PC-9 (cell line): ENCODE results near the gene TMEM151A. TPM values are rescaled to one million over a fixed set of nuclear protein-coding genes. Genes with fewer than 3 reads are reported as not detected.
"Not testable (repeated sequence)": the region's sequence is repeated elsewhere in the genome, so short reads cannot be mapped to it uniquely, and the experiment has no call there.

Experiments used
- BruUV-seq: library from RNA; stranded (reverse); fragments of 400-500 nt; replicated peaks from 2 replicates; lab custom pipeline; 2021; lab: Mats Ljungman, UMichigan
- CTCF ChIA-PET: fragments of 300-600 bp; sonication (Branson Sonifier 250); formaldehyde crosslinking; loops from one replicate; lab custom pipeline; 2022; ENCODE audit warnings: antibody characterized with exemption; lab: Charles Lee
- POLR2A ChIA-PET: fragments of 300-600 bp; sonication (Branson Sonifier 250); formaldehyde crosslinking; loops from one replicate; lab custom pipeline; 2022; ENCODE audit warnings: antibody characterized with exemption; ENCODE audit not compliant: unreplicated experiment; lab: Charles Lee
- DNase-seq, 2 experiments: peaks; one replicate each; pipeline versions ENCODE4 v3.0.0 to v3.0.0-alpha.2; 2015 to 2022; ENCODE audit warnings: mixed read lengths in 1 of 2
- H2AFZ ChIP-seq: fragments of 200-600 bp; sonication (generic); 2 replicates; pipeline ENCODE4 v1.8.1; 2017; ENCODE audit warnings: antibody characterized with exemption
- H3F3A ChIP-seq: fragments of 200-600 bp; sonication (generic); 2 replicates; pipeline ENCODE4 v1.8.1; 2017; ENCODE audit warnings: antibody characterized with exemption, mild to moderate bottlenecking, low read depth; ENCODE audit not compliant: insufficient read depth
- H3K27ac ChIP-seq: fragments of 200-600 bp; sonication (generic); 2 replicates; pipeline ENCODE4 v1.6.1; 2016; ENCODE audit warnings: mixed run types
- H3K27me3 ChIP-seq: fragments of 200-600 bp; sonication (generic); 2 replicates; pipeline ENCODE4 v1.6.1; 2016; ENCODE audit warnings: low read depth, mixed run types; ENCODE audit not compliant: insufficient read depth
- H3K36me3 ChIP-seq: fragments of 200-600 bp; sonication (generic); 2 replicates; pipeline ENCODE4 v1.6.1; 2016; ENCODE audit warnings: low read depth, mixed run types
- H3K4me1 ChIP-seq: fragments of 200-600 bp; sonication (generic); replicated peaks from 2 replicates; pipeline ENCODE4 v1.6.1; 2016; ENCODE audit warnings: mixed run types; ENCODE audit not compliant: insufficient read depth
- H3K4me2 ChIP-seq: fragments of 200-600 bp; sonication (generic); 2 replicates; pipeline ENCODE4 v1.6.1; 2017; ENCODE audit warnings: mixed run types
- H3K4me3 ChIP-seq: fragments of 200-600 bp; sonication (generic); 2 replicates; pipeline ENCODE4 v1.6.1; 2016; ENCODE audit warnings: mixed run types
- H3K79me2 ChIP-seq: fragments of 200-600 bp; sonication (generic); 2 replicates; pipeline ENCODE4 v1.6.1; 2017; ENCODE audit warnings: low read depth, mixed run types
- H3K9me2 ChIP-seq: fragments of 200-600 bp; sonication (generic); 2 replicates; pipeline ENCODE4 v1.8.1; 2017; ENCODE audit warnings: mild to moderate bottlenecking; ENCODE audit not compliant: insufficient read depth
- H3K9me3 ChIP-seq: fragments of 200-600 bp; sonication (generic); 2 replicates; pipeline ENCODE4 v1.8.1; 2016; ENCODE audit warnings: low read depth; ENCODE audit not compliant: insufficient read depth
- H4K20me1 ChIP-seq: fragments of 200-600 bp; sonication (generic); 2 replicates; pipeline ENCODE4 v1.8.1; 2017; ENCODE audit not compliant: insufficient read depth
- CTCF ChIP-seq: fragments of 200-600 bp; sonication (generic); conservative IDR thresholded peaks from 2 replicates; pipeline ENCODE4 v1.6.1; 2017; ENCODE audit warnings: mixed run types, antibody characterized with exemption, mild to moderate bottlenecking, moderate library complexity
- EZH2 ChIP-seq: fragments of 200-600 bp; sonication (generic); IDR thresholded peaks from 2 replicates; pipeline ENCODE4 v1.8.0; 2017; ENCODE audit warnings: antibody characterized with exemption, low read depth
- intact Hi-C: fragments of 100-400 bp; cut with micrococcal nuclease; formaldehyde crosslinking; loops from one replicate; pipeline ENCODE4 v1.10.0; 2022; ENCODE audit not compliant: unreplicated experiment
- total RNA-seq: library from RNA; stranded (reverse); gene quantifications from 2 replicates; pipeline ENCODE4 v1.2.3, GENCODE V29; 2021

Gene TMEM151A
- total RNA-seq, 1 experiment from 2014 or later, result 0.22 TPM

DNA sequence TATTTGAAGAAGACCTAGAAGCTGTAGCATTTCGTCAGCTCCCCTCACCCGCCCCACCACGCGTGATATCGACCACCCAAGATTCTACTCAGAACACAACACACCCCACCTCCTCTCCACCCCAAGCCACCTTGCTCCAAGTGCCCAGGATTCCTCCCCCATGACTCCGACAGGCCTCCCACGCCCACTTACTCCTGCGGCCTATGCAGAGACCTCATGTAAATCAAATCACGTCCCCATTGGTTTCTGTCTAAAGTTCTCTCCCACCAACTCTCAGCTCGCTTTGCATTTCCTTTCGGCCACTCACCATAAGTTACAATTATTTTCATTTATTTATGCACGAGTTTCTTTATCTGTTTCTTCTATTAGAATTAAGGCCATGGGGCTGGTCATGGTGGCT lies 11.0 kb downstream of the TMEM151A start:
- DNase-seq, result no peak
- H3K4me1 ChIP-seq, result no peaks in the 10 kb centered on the region
- no TSS peak for BruUV-seq
- peaks cover 12% of the 10 kb centered on the region; the same call in 1 of the 2 replicates for H3K27me3 ChIP-seq
- TF ChIP-seq EZH2, result no peak
- H3K9me3 ChIP-seq, result no peaks in the 10 kb centered on the region
- no peak overlapping the region for H2AFZ ChIP-seq
- POLR2A ChIA-PET, result no interaction called here
- no peaks in the 10 kb centered on the region for H3F3A ChIP-seq
- intact Hi-C loops, result no loop called here
- H3K4me2 ChIP-seq, result no peak overlapping the region
- no peaks in the 10 kb centered on the region for H3K36me3 ChIP-seq
- CTCF ChIA-PET, result no interaction called here
- no peaks in the 10 kb centered on the region for H3K9me2 ChIP-seq
- no peaks in the 10 kb centered on the region for H3K79me2 ChIP-seq
- no peaks in the 10 kb centered on the region for H4K20me1 ChIP-seq
- H3K4me3 ChIP-seq, result no peak overlapping the region
- H3K27ac ChIP-seq, result no peak overlapping the region

DNA sequence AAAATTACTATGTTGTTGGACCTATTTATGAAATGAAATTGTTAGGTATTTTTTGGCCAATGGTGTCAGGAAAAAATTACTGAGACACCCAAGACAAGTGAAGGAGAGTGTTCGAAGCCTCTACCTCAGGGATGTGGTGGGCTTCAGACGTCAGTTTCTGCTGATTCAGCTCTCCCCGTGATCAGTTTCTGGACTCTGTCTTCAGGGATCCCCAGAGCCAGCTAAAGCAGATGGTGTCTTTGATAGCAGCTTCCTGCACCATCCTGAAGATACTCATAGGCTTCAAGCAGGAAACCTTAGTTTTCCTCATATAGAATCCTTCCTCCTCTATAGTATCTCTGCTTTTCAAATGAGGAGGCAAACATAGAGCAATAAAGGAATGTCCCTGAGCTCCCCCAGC lies 17.8 kb downstream of the TMEM151A start:
- H3K4me1 ChIP-seq, result peaks cover 6% of the 10 kb centered on the region
- H3K36me3 ChIP-seq, result no peaks in the 10 kb centered on the region
- no peak overlapping the region for H2AFZ ChIP-seq
- intact Hi-C loops, result no loop called here
- no peaks in the 10 kb centered on the region for H3K79me2 ChIP-seq
- no peaks in the 10 kb centered on the region for H3K9me3 ChIP-seq
- CTCF ChIA-PET, result interaction anchor here (0.6 to 0.7 kb wide), 2 partner anchors 123 to 1017 kb away, joined by 3 to 5 read pairs; no protein-coding TSS in a partner anchor
- no TSS peak for BruUV-seq
- no peak overlapping the region for H3K27ac ChIP-seq
- POLR2A ChIA-PET, result no interaction called here
- no peak overlapping the region for H3K4me3 ChIP-seq
- no peaks in the 10 kb centered on the region for H3K9me2 ChIP-seq
- H3F3A ChIP-seq, result peaks cover 10% of the 10 kb centered on the region; the same call in 1 of the 2 replicates
- no peaks in the 10 kb centered on the region for H4K20me1 ChIP-seq
- H3K27me3 ChIP-seq, result peaks cover 19% of the 10 kb centered on the region
- DNase-seq, result no peak
- TF ChIP-seq CTCF, result no peak
- no peak for TF ChIP-seq EZH2
- no peak overlapping the region for H3K4me2 ChIP-seq

- no peaks in the 10 kb centered on the region for H3K9me3 ChIP-seq
- intact Hi-C loops, result loop anchor here (2.0 to 5.0 kb wide), 2 partner anchors 62 to 120 kb away; partner anchors contain the start of gene SLC29A2
- ChIA-PET POLR2A (no interaction called here), CTCF (interaction anchor here (0.6 to 0.7 kb wide), 2 partner anchors 29 to 122 kb away, joined by 3 read pairs; no protein-coding TSS in a partner anchor)
- DNase-seq, result no peak
- no peaks in the 10 kb centered on the region for H3K79me2 ChIP-seq
- H3K36me3 ChIP-seq, result no peaks in the 10 kb centered on the region
- no peaks in the 10 kb centered on the region for H3K9me2 ChIP-seq
- peaks cover 6% of the 10 kb centered on the region for H3K4me1 ChIP-seq
- no peak overlapping the region for H2AFZ ChIP-seq
- peaks cover 19% of the 10 kb centered on the region for H3K27me3 ChIP-seq
- no peak overlapping the region for H3K27ac ChIP-seq
- no TSS peak for BruUV-seq
- H3F3A ChIP-seq, result peaks cover 10% of the 10 kb centered on the region; the same call in 1 of the 2 replicates
- H4K20me1 ChIP-seq, result no peaks in the 10 kb centered on the region
- H3K4me3 ChIP-seq, result no peak overlapping the region
- H3K4me2 ChIP-seq, result no peak overlapping the region
- no peak for TF ChIP-seq CTCF
- TF ChIP-seq EZH2, result no peak
Observed at GRCh38 chr11:66310324-66310723, 18.6 kb downstream of the TMEM151A start.

GRCh38 chr11:66310803-66311440 lies 19.2 kb downstream of the TMEM151A start:
- not testable (repeated sequence) for H3K79me2 ChIP-seq, H3K9me3 ChIP-seq, H3K4me1 ChIP-seq, H3K27ac ChIP-seq, H3K4me3 ChIP-seq, H4K20me1 ChIP-seq, DNase-seq, H3K4me2 ChIP-seq, H2AFZ ChIP-seq, H3K36me3 ChIP-seq, H3K9me2 ChIP-seq, BruUV-seq
- ChIA-PET CTCF (interaction anchor here (0.5 to 2.9 kb wide), 10 partner anchors 18 to 405 kb away, joined by 3 to 30 read pairs (median 4); partner anchors contain the start of genes BRMS1, RIN1 and YIF1A), POLR2A (interaction anchor here (0.6 kb wide), 2 partner anchors 22 to 70 kb away, joined by 4 to 7 read pairs; partner anchors contain the start of gene YIF1A)
- Histone ChIP-seq H3F3A (peaks cover 10% of the 10 kb centered on the region; the same call in 1 of the 2 replicates), H3K27me3 (peaks cover 19% of the 10 kb centered on the region)
- intact Hi-C loops, result loop anchor here (2.0 to 5.0 kb wide), 2 partner anchors 61 to 120 kb away; partner anchors contain the start of gene SLC29A2
